ENCODE results near the gene USP12.
"Not testable (repeated sequence)": the region's sequence is repeated elsewhere in the genome, so short reads cannot be mapped to it uniquely, and the experiment has no call there.

USP12 gene

DNA sequence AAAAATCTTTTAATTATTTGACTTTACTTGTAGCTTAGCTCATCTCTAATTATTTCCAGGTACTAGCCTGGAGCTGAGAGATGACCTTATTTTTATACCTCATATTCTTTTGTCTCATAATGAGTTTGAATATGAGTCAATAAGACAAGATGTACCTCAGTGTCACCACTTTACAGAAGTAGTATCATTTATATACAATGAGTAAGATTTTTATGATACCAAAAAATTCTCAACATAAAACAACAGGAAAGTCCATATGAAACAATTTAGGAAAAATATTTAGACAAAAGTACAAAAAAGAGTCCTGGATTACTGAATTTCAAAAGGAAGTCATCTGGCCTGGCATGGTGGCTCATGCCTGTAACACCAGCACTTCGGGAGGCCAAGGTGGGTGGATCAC is 21.4 kb upstream of the USP12 start:
- Histone ChIP-seq H3K79me2 (ENCODE audit: low read length) (no peaks in the 10 kb centered on the region), H3K4me2 (ENCODE audit: low read length) (no peak overlapping the region; the same call in 1 of the 2 replicates), H3K27ac (ENCODE audit: low read length) (no peak overlapping the region), H3K9me3 (ENCODE audit: insufficient read depth, low read length) (no peaks in the 10 kb centered on the region), H3K9ac (ENCODE audit: low read length) (no peak overlapping the region), H4K20me1 (ENCODE audit: insufficient read depth, low read length) (no peaks in the 10 kb centered on the region), H2AFZ (ENCODE audit: low read depth, low read length) (peak overlapping the region; percentile 73), H3K4me1 (ENCODE audit: low read length) (peaks cover 17% of the 10 kb centered on the region), H3K36me3 (replicated peaks; ENCODE audit: low read depth, low read length) (no peaks in the 10 kb centered on the region), H3K4me3 (ENCODE audit: low read length) (no peak overlapping the region), H3K27me3 (ENCODE audit: low read depth, low read length) (no peaks in the 10 kb centered on the region; the same call in 1 of the 2 replicates)
- TF ChIP-seq, protein P1, sequence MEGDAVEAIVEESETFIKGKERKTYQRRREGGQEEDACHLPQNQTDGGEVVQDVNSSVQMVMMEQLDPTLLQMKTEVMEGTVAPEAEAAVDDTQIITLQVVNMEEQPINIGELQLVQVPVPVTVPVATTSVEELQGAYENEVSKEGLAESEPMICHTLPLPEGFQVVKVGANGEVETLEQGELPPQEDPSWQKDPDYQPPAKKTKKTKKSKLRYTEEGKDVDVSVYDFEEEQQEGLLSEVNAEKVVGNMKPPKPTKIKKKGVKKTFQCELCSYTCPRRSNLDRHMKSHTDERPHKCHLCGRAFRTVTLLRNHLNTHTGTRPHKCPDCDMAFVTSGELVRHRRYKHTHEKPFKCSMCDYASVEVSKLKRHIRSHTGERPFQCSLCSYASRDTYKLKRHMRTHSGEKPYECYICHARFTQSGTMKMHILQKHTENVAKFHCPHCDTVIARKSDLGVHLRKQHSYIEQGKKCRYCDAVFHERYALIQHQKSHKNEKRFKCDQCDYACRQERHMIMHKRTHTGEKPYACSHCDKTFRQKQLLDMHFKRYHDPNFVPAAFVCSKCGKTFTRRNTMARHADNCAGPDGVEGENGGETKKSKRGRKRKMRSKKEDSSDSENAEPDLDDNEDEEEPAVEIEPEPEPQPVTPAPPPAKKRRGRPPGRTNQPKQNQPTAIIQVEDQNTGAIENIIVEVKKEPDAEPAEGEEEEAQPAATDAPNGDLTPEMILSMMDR (IDR thresholded peaks at IDR 0.05; ENCODE audit: low read depth, low read length), result no peak
- TF ChIP-seq EZH2phosphoT487 (IDR thresholded peaks at IDR 0.05; ENCODE audit: low read depth), result no peak

DNA sequence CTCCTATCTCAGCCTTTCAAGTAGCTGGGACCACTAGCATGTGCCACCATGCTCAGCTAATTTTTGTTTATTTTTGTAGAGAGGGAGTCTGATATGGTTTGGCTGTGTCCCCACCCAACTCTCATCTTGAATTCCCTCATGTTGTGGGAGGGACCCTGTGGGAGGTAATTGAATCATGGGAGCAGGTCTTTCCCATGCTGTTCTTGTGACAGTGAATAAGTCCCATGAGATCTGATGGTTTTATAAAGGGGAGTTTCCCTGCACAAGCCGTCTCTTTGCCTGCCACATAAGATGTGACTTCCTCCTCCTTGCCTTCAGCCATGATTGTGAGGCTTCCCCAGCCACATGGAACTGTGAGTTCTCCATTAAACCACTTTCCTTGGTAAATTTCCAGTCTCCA is 20.8 kb upstream of the USP12 start:
- not testable (repeated sequence) for H3K36me3 ChIP-seq (replicated peaks; ENCODE audit: low read depth, low read length); H3K9ac ChIP-seq (ENCODE audit: low read length); H3K79me2 ChIP-seq (ENCODE audit: low read length); H3K27ac ChIP-seq (ENCODE audit: low read length); H3K27me3 ChIP-seq (ENCODE audit: low read depth, low read length); H3K9me3 ChIP-seq (ENCODE audit: insufficient read depth, low read length); H3K4me3 ChIP-seq (ENCODE audit: low read length); H4K20me1 ChIP-seq (ENCODE audit: insufficient read depth, low read length)
- Histone ChIP-seq H3K4me2 (ENCODE audit: low read length) (peak overlapping the region; percentile 23), H2AFZ (ENCODE audit: low read depth, low read length) (peak overlapping the region; percentile 73), H3K4me1 (ENCODE audit: low read length) (peaks cover 17% of the 10 kb centered on the region)

DNA sequence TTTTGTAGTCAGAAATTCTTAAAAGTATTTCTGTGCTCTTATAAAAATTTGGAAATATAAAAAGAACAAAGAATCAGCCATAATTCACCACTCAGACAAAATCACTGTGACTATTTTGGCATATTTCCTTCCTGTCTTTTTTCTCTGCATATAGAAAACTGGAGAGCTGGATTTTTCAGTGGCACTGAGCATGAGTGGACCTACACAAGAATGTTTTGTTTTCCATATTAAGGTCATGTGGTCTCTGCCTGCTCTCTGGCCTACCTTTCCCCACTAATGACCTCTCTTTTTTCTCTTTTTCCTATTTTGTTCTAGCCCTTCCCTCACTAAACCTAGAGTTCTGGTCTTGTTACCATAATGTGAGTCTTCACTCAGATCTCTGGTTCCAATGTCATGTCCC is 17.6 kb upstream of the USP12 start:
- Histone ChIP-seq H3K9ac (ENCODE audit: low read length) (no peak overlapping the region), H3K4me2 (ENCODE audit: low read length) (no peak overlapping the region), H2AFZ (ENCODE audit: low read depth, low read length) (no peak overlapping the region), H3K36me3 (replicated peaks; ENCODE audit: low read depth, low read length) (no peaks in the 10 kb centered on the region), H3K79me2 (ENCODE audit: low read length) (no peaks in the 10 kb centered on the region), H4K20me1 (ENCODE audit: insufficient read depth, low read length) (no peaks in the 10 kb centered on the region), H3K27ac (ENCODE audit: low read length) (no peak overlapping the region), H3K4me3 (ENCODE audit: low read length) (no peak overlapping the region), H3K4me1 (ENCODE audit: low read length) (peaks cover 17% of the 10 kb centered on the region), H3K9me3 (ENCODE audit: insufficient read depth, low read length) (no peaks in the 10 kb centered on the region), H3K27me3 (ENCODE audit: low read depth, low read length) (no peaks in the 10 kb centered on the region)
- TF ChIP-seq, protein P1 (IDR thresholded peaks at IDR 0.05; ENCODE audit: low read depth, low read length), result no peak
- no peak for TF ChIP-seq EZH2phosphoT487 (IDR thresholded peaks at IDR 0.05; ENCODE audit: low read depth)

DNA sequence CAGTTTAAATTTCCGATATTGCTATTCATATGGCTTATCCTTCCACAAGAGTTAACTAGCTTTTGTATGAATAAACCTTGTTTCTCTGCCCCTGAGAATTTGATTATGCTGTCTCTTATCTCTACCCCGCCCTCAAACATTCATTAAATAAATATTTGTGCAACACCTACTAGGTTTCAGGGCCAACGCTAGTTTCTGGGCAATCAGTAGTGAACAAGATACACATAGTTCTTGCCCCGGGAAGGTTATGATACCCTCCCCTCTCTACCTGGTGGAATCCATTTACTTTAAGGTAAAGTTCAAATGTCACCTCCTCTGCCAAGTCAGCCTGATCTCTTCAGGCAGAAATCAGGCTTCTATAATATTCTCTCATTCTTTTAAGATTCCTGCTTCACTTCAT is 16.6 kb upstream of the USP12 start:
- H2AFZ ChIP-seq (ENCODE audit: low read depth, low read length), result no peak overlapping the region
- no peaks in the 10 kb centered on the region for H3K36me3 ChIP-seq (replicated peaks; ENCODE audit: low read depth, low read length)
- H3K79me2 ChIP-seq (ENCODE audit: low read length), result no peaks in the 10 kb centered on the region
- H3K9ac ChIP-seq (ENCODE audit: low read length), result no peak overlapping the region
- no peak overlapping the region for H3K27ac ChIP-seq (ENCODE audit: low read length)
- H3K4me1 ChIP-seq (ENCODE audit: low read length), result peaks cover 11% of the 10 kb centered on the region
- H3K9me3 ChIP-seq (ENCODE audit: insufficient read depth, low read length), result no peaks in the 10 kb centered on the region
- no peaks in the 10 kb centered on the region for H3K27me3 ChIP-seq (ENCODE audit: low read depth, low read length)
- no peaks in the 10 kb centered on the region for H4K20me1 ChIP-seq (ENCODE audit: insufficient read depth, low read length)
- H3K4me2 ChIP-seq (ENCODE audit: low read length), result no peak overlapping the region
- H3K4me3 ChIP-seq (ENCODE audit: low read length), result no peak overlapping the region
- TF ChIP-seq, protein P1 (IDR thresholded peaks at IDR 0.05; ENCODE audit: low read depth, low read length), result no peak
- TF ChIP-seq EZH2phosphoT487 (IDR thresholded peaks at IDR 0.05; ENCODE audit: low read depth), result no peak

DNA sequence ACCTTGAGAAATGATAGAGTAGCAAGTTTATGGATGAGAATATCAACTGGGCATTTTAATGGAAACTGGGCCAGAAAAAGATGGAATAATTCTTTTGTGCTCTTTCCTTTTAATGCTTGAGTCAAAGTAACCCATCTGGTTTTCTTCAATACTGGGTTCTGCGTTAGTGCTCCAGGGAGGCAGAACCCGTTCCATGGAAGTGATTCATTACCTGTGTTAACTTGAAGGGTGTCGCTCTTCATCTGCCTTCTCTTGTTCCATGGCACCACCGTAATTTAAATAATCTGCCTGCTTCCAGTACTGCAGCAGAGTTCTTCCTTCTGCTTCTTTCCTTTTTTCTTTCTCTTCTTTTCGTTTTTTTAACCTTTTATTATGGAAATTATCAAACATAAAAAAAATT is 14.7 kb upstream of the USP12 start:
- Histone ChIP-seq H3K4me3 (ENCODE audit: low read length) (no peak overlapping the region), H3K4me2 (ENCODE audit: low read length) (no peak overlapping the region), H3K36me3 (replicated peaks; ENCODE audit: low read depth, low read length) (no peaks in the 10 kb centered on the region), H3K27ac (ENCODE audit: low read length) (no peak overlapping the region), H3K4me1 (ENCODE audit: low read length) (no peaks in the 10 kb centered on the region), H3K27me3 (ENCODE audit: low read depth, low read length) (no peaks in the 10 kb centered on the region), H4K20me1 (ENCODE audit: insufficient read depth, low read length) (no peaks in the 10 kb centered on the region), H3K79me2 (ENCODE audit: low read length) (no peaks in the 10 kb centered on the region), H3K9me3 (ENCODE audit: insufficient read depth, low read length) (no peaks in the 10 kb centered on the region), H2AFZ (ENCODE audit: low read depth, low read length) (no peak overlapping the region), H3K9ac (ENCODE audit: low read length) (no peak overlapping the region)
- TF ChIP-seq, protein P1 (IDR thresholded peaks at IDR 0.05; ENCODE audit: low read depth, low read length), result no peak
- TF ChIP-seq EZH2phosphoT487 (IDR thresholded peaks at IDR 0.05; ENCODE audit: low read depth), result no peak

Data from OCI-LY3 (cell line).